HG02642 (cell line): ENCODE results near the gene IREB2.

ENCODE experiments used
- ATAC-seq: cut with Tn5 transposase; IDR thresholded peaks from one replicate; pipeline ENCODE4 v1.9.1; 2021; ENCODE audit warnings: mild to moderate bottlenecking; ENCODE audit not compliant: unreplicated experiment, poor library complexity

The IREB2 gene

DNA sequence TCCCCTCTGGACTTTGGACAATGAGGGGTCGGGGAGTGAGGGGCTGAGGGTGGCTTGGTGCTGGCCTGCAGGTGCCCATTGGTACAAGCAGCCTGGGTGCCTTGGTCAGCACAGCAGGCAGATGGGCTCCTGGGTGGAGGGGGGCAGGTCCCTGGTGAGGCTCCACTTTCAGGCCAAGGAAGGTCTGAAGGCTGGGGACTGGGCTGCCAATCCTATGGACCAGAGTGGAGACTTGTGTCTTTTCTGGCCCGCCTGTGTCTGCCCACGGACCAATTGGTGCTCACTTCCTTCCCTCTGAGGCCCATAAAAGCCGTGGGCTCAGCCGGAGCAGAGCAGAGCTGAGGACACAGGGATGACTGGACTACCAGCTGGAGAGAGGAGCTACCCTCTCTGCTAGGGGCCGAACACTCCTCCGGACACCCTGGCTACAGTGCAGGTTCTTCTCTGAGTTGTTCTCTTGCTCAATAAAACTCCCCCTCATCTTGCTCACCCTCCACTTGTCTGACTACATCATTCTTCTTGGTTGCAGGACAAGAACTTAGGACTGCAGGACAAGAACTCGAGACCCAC is 31.9 kb upstream of the IREB2 start:
- no peak for ATAC-seq

DNA sequence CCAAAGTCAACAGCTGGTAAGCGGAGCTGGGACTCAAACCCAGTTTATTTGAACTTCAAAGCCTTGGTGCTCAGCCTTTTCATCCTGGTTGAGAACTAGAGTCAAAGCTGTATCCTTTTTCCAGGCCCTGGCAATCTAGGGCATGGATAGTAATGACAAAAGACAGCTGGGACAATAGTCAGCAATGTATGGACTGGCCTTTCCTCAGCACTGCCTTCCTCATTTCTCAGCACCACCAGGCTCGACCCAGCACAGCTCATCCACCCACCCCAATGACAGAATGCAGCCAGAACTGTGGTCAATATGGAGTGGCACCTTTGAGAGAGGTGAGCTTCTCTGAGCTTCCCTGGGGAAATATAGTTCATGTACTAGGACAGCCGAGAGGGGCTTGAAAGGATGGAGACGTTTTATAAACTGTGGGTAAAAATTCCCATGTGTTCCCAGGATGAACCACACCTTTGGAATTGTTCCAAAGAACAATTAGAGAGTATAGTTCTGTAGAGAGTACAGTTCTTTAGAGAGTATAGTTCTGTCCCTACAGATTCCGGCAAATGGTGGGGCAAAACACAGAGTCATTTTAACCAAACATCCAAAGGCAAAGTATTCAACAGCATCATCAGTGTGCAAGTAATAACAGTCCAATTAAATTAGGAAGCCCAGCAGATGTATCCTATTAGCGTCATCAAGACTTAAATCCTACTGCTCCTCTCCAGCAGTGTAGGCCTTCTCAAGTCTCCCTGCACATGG is 30.2 kb upstream of the IREB2 start:
- no peak for ATAC-seq

DNA sequence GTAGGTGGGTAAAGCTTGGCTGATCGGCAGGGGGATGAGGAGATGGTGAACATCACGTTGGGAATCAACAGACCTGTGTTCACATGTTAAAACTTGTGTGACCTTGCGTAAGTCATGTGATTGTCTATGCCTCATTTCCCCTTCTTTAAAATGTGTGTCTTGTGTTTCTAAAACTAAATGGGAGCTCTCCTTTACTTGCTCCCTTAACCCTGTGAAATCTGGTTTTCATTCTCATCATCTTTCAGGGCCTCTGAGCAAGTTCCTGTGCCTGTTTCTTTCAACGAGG is 29.7 kb upstream of the IREB2 start:
- ATAC-seq, result no peak

DNA sequence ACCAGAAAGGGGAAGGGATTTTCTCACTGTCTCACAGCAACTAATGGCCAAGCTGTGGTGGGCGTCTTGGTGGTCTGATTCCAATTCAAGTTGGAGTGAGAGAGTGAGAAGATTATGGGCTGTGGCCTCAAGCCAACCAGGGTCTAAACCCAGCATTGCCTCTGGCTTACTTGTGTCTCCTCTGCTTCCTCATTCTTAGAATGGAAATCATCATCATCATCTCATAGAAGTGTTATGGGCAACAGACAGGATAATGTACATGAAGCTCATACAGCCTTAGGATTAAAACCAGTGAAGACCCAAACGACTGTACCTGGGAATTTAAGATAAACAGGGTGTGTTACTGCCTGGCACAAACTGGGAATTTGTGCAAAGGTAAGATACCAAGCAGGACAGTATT is 29.1 kb upstream of the IREB2 start:
- no peak for ATAC-seq

DNA sequence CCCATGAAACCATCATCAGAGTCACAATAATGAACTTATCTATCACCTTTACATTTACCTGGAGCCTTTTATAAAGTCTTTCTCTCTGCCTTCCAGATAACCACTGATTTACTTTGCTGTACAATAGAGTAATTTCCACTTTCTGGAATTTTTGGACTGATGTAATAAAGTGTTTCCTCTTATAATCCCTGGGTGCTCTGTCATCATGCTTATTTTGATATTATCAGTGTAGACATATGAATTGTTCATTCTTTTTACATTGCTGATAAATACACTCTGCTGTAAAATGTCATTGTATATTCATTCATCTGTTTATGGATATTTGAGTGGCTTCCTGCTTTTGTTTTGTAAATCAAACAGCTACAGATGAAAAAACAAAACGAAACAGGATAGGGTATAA is 27.0 kb upstream of the IREB2 start:
- ATAC-seq, result no peak

DNA sequence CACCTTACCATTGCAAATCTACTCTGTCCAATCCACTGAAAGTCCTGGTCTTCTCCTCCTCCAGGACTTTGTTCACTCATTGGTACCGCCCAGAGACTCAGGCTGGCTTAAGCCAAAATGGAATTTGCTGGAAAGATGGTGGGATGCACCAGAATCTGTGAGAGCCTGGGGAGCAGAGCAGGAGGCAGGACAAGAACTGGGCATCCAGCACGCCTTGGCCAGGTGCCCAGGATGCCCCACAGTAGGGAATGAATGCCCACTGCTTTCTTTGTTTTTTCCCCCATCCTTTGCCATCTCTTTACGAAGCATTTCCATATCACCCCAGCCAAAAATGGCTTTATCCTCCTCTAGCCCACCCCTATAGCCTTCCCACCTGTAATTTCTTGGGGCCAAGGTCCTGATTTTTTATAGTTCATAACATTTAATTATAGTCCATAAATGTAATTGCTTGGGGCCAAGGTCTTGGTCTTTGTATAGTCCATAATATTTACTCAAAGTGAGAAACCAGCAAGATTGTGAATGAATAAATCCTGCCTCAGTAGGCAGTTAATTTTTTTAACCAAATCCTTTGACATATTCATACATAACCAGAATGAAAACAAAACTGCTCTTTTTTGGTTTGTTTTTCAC is 23.3 kb upstream of the IREB2 start:
- no peak for ATAC-seq

DNA sequence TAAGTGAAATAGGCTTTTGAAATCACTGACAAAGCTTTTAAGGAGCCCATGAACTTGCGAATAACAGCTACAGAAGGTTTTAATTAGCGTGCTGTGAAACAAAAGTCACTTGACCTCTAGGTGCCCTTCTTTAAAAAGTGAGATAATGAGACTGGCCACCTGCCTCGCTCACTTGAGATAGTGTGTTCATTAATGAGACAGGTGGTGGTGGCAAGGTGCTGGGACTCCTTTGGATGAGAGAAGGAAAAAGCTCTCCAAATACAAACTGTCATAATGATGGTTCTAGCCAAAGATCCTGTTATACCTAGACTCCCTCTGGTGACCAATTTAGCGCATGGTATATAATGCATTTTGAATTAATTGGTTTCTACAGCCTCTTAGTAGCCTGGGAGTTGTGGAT is 22.7 kb upstream of the IREB2 start:
- no peak for ATAC-seq

DNA sequence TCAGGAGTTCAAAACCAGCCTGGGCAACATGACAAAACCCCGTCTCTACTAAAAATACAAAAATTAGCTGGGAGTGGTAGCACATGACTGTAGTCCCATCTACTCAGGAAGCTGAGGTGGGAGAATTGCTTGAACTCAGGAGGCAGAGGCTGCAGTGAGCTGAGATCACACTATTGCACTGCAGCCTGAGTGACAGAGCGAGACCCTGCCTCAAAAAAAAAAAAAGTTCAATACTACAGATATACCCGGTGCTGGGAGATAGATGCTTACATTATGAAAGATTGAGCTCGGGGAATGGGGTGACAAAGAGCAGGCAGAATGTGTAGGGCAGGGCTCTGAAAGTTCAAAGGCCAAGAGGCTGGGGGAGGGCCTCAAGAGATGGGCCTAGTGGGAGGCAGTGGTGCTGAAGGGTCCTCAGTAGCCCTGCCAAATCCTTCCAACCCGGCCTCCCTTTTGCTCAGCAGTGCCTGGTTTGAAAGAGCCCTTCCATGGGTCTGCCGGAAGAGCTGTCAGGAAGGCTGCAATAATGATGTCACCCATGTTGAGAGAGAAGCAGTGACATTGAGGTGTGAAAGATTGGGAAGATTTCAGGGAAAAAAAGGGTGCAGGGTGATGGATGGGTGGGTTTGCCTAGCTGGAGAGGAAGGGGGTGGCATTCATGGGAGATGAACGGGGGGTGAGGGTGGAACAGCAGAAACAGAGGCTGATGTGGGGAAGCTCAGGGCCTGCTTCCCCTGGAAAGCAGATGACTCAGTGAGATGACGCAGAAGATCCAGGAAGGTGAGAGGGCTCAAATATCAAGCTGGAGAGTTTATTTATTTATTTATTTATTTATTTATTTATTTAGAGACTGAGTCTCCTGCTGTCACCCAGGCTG is 20.0 kb upstream of the IREB2 start:
- ATAC-seq, result no peak

DNA sequence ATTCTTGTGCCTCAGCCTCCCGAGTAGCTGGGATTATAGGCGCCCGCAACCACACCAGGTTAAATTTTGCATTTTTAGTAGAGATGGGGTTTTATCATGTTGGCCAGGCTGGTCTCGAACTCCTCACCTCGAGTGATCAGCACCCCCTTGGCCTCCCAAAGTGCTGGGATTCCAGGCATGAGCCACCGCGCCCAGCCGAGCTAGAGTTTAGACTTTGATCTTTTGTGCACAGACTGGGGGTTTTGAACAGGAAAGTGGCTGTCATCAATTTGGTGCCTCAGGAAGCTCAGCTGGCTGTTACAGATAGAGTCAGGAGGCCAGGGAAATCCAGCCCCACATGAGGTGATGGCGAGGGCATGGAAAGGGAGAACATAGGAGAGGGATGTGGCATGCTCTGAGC is 19.3 kb upstream of the IREB2 start:
- ATAC-seq, result no peak

DNA sequence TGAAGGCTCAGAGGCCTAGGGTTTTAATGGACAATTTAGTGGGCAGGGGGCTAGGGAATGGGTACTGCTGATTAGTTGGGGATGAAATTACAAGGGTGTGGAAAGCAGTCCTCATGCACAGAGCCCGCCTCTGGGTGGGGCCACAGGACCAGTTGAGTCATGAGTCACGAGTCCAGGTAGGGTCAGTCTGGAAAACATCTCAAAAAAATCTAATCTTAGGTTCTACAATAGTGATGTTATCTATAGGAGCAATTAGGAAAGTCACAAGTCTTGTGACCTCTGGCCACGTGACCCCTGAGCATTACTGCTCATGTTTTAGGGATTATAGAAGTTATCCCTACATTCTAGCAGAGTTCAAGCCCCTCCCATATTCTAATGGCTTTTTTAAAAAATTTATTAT is 18.6 kb upstream of the IREB2 start:
- ATAC-seq, result no peak

DNA sequence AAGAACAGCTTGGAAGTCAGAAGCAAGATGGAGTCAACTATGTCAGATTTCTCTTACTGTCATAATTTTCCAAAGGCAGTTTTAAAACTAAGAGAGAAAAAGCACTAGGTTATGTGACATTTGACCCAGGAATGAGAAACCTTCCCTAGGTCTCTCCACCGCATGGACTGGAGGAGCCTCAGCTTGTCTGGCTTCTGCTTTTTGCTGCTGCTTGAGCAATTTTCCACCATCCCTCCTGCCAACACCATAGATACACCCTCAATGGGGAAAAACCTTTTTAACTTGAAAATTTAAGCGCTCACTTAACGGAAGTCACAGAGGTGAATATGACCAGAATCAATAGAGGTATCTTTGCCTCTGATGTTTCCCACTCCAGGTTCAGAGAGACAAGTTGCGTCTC is 17.8 kb upstream of the IREB2 start:
- no peak for ATAC-seq

DNA sequence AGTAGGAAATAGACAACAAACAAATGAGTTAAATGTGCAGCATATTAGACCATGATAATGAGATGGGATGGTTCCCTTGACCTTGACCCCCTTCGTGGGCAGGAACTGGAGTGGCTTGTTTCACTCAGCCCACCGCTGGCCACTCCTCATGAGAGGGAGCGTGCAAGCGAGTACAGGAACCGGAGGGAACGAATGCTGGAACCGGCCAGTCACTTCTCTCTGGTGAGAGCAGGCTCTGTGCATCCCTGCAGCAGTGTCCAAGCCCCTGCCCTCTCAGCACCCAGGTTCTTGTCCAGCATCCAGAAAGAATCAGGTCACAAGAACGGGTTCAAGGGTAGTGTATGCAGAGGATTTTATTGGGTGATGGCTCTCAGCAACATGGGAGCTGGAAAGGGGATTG is 17.2 kb upstream of the IREB2 start:
- no peak for ATAC-seq

DNA sequence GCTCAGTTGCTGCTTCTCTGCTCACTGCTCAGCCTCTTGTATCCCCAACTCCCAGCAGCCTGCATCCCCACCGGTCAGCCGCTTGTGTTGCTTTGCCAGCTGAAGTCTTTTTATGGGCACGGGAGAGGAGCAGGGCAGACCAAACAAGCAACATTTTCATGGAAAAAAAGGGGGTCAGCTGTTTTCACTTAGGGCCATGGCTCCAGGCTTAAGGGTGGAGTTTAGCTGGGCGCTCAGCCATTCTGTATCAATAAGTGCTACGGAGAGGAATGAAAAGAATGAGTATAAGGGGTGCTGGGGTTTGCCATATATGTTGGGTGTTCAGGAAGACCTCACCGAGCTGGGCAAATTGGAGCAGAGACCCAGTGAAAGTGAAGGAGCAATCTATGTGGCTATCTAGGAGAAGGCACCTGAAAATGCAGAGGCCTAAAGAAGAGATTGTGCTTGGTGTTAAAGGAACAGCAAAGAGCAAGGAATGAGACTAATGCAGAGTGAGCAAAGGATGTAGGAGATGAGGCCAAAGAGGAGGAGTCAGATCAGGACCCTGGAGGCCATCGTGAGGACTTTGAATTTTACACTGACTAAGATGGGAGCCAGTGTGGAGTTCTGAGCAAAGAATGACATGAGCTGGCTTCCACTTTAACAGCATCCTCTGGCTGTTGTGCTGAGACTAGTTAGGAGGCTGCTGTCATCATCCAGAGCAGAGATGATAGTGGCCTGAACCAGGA is 16.6 kb upstream of the IREB2 start:
- no peak for ATAC-seq

DNA sequence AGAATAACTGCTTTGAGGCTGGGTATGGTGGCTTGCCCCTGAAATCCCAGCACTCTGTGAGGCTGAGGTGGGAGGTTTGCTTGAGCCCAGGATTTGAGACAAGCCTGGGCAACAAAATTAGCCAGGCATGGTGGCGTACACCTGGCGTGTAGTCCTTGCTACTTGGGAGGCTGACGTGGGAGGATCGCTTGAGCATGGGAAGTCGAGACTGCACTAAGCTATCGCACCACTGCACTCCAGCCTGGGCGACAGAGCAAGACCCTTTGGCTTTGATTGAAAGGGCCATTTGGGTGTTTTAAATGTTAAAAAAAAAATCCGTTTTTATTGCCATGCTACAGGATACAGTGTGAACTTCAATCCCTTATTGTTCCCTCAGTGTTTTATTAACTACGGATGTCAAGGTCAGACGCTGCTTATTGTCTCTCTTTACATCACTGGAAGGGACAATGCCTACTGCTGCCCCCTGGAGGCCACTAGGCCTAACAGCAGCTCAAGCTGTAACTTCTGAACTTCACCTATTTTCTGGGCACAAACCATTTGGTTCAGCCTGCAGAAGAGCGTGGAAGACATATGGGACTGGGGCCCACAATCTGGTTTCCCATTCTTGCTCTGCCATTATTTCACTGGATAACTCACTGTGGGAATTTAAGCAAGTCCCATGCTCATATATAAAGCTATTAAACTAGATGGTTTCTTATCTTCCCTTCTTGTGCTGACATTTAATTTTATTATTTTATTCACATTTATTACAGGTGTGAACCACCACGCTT is 15.3 kb upstream of the IREB2 start:
- no peak for ATAC-seq

DNA sequence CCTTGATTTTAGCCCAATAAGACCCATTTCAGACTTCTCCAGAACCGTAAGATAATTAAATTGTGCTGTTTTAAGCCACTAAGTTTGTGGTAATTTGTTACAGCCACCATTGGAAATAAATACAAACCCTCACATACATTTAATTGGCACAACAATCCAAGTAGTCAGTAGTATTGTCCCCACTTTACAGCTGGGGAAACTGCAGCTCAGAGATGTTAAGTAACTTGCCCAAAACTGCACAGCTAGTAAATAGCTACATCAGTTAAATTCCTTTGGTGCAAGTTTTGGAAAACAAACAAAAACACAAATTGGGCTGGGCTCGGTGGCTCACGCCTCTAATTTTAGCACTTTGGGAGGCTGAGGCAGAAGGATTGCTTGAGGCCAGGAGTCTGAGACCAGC is 13.3 kb upstream of the IREB2 start:
- ATAC-seq, result no peak

DNA sequence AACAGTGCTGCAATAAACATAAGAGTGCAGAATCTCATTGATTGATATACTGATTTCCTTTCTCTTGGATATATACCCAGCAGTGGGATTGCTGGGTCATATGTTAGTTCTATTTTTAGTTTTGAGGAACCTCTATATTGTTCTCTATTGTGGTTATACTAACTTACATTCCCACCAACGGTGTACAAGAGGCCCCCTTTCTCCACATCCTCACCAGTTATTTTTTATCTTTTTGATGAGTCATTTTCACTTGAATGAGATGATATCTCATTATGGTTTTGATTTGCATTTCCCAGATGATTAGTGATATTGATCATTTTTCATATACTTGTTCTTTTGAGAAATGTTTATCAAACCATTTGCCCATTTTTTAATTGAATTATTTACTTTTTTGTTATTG is 12.4 kb upstream of the IREB2 start:
- ATAC-seq, result no peak

DNA sequence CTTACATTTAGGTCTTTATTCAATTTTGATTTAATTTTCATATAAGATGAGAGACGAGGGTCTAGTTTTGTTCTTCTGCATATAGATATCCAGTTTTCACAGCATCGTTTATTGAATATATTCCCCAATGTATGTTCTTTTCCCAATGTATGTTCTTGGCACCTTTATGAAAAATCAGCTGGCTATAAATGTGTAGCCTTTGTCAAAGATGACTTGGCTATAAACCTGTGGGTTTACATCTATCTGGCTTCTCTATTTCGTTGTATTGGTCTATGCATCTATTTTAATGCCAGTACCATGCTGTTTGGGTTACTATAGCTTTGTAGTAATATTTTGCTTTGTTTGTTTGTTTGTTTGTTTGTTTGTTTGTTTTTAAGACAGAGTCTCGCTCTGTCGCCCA is 11.7 kb upstream of the IREB2 start:
- no peak for ATAC-seq

DNA sequence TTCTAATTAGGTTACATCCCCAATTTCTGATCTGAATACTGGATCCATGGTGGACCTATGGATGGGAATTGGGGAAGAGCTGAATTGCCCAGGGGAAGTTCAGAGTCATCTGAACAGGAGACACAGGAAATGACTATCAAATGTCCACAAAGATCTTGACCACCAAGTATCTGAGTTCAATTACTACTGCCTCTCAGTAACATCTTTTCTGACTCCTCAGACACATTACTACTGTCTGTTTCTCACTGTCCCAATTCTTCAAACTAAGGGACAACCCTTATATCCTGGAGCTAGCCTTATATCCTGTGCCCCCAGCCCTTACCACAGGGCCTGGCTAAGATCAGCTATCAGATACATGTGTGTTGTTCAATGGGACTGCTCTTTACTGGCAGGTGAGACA is 10.1 kb upstream of the IREB2 start:
- ATAC-seq, result no peak

DNA sequence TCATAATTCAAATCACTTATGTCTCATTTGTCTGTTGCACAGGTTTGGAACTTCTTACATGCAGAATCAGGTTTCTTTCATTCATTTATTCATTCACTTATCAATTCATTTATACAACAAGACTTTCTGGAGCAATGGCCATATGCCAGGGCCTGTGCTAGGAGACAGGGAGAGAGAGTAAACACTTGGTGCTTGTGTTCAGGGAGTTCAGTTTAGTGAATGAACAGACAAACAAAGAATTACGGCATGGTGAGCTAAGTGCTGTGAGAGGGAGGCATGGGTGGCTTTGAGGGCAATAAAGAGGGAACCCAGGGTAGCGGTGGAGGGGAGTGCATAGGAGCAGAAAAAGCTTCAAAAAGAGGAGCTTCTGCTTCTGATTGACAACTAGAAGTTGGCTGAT is 8.5 kb upstream of the IREB2 start:
- ATAC-seq, result no peak

DNA sequence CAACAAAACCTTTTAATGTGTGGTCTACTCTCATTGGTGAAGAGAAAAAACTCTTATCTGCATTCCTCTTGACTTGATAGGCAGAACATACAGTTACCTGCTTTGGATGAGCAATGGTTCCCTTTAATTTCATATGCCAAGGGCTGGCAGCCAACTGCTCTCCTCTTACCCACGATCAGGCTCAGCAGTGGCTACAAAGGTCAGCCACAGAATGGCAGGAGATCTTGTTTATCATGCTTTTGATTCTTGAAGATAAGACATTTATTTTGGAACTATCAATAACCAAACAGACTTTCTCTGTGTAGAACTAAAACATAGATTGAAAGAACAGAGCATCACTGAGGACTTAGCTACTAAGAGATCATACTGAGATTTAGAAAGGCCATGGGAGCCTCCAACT is 6.1 kb upstream of the IREB2 start:
- no peak for ATAC-seq
